ENCODE data around the gene AGBL4. TPM values are rescaled to one million over a fixed set of nuclear protein-coding genes. Genes with fewer than 3 reads are reported as not detected.

The AGBL4 gene
- total RNA-seq, 5 donors from 2014 or later (not counting 1 experiment from before 2014, with no cell fraction given), result 0.58 TPM; not detected in 4

DNA sequence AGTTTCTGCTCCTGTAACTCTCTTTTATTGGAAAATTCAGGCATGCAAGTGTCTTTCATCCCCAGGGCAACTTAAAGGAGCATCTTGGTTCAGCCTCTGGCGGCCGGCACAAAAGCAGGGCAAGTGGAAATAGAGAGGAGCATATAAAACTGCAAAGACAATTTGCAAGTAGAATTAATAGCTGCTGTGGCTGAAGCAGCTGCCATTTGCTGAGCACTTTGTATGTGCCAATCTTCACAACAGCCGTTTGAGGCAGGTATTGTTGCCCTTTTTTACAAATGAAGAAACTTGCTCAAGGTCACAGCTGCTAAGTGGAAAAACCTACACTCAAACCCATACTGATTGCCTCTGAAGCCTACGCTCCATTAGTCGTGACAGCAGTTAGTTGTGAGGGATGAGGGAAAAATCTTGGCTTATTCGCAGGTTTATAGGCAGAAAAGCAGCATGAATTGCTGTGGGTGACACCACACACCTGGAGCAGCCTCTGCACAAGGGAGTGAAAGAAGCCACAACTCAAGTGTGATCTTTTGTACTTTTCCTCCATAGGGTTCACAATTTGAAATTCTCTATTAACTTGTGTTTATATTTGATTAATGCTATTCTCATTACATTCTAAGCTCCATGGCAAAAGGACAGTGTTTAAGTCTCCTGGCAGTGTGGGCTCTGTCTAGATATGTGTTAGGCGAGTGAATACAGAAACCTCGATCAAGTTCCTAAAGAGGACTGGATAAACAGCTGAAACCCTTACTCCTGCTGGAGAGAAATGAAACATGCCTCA lies 1148.0 kb downstream of the AGBL4 start:
- H3K9me3 Mint-ChIP-seq, result no peaks in the 10 kb centered on the region
- 88% methylated on average over 2 of the region's 8 CpGs for WGBS (ENCODE audit: insufficient coverage)
- CTCF ChIA-PET, result no interaction called here
- Histone ChIP-seq H3K4me1 (ENCODE audit: control insufficient read depth in 1 of 2, extremely low read depth in 1 of 2, insufficient read depth in 2 of 2, low read length in 2 of 2) (no peaks in the 10 kb centered on the region), H3K4me3 (ENCODE audit: control insufficient read depth in 1 of 2, extremely low read depth in 1 of 2, low read length in 1 of 2) (no peak overlapping the region), H3K36me3 (ENCODE audit: control insufficient read depth in 2 of 2, extremely low read depth in 1 of 2, insufficient read depth in 1 of 2, low read length in 1 of 2) (no peaks in the 10 kb centered on the region), H3K27me3 (replicated peaks in 1 of 2; ENCODE audit: control insufficient read depth in 2 of 2, extremely low read depth in 1 of 2, insufficient read depth in 2 of 2, low read length in 1 of 2) (no peaks in the 10 kb centered on the region), H3K27ac (ENCODE audit: low read length) (no peak overlapping the region), H3K9me3 (no peaks in the 10 kb centered on the region)
- POLR2A ChIA-PET, result interaction anchor here in 1 of 2 donors (0.7 kb wide), 1 partner anchor 1551 kb away, joined by 3 read pairs; no protein-coding TSS in a partner anchor
- H3K36me3 Mint-ChIP-seq, result no peaks in the 10 kb centered on the region
- no peak overlapping the region for H3K27ac Mint-ChIP-seq
- peaks cover 2 to 20% of the 10 kb centered on the region in 2 donors for H3K27me3 Mint-ChIP-seq
- H3K4me1 Mint-ChIP-seq, result no peaks in the 10 kb centered on the region
- H3K4me3 Mint-ChIP-seq, result no peak overlapping the region
- no peak for DNase-seq
- ATAC-seq (replicated peaks in 1 of 4), result no peak

GRCh38 chr1:48873944-48874343 lies 1149.8 kb downstream of the AGBL4 start:
- WGBS (ENCODE audit: insufficient coverage), result 92% methylated on average over 2 of the region's 4 CpGs
- Mint-ChIP-seq H3K27ac (no peak overlapping the region), H3K4me1 (no peaks in the 10 kb centered on the region), H3K9me3 (no peaks in the 10 kb centered on the region), H3K27me3 (peaks cover 2 to 26% of the 10 kb centered on the region in 2 donors), H3K4me3 (no peak overlapping the region), H3K36me3 (no peaks in the 10 kb centered on the region)
- Histone ChIP-seq H3K36me3 (ENCODE audit: control insufficient read depth in 2 of 2, extremely low read depth in 1 of 2, insufficient read depth in 1 of 2, low read length in 1 of 2) (no peaks in the 10 kb centered on the region), H3K4me1 (ENCODE audit: control insufficient read depth in 1 of 2, extremely low read depth in 1 of 2, insufficient read depth in 2 of 2, low read length in 2 of 2) (no peaks in the 10 kb centered on the region), H3K4me3 (ENCODE audit: control insufficient read depth in 1 of 2, extremely low read depth in 1 of 2, low read length in 1 of 2) (no peak overlapping the region), H3K27ac (ENCODE audit: low read length) (no peak overlapping the region), H3K9me3 (no peaks in the 10 kb centered on the region), H3K27me3 (replicated peaks in 1 of 2; ENCODE audit: control insufficient read depth in 2 of 2, extremely low read depth in 1 of 2, insufficient read depth in 2 of 2, low read length in 1 of 2) (no peaks in the 10 kb centered on the region)
- ChIA-PET CTCF (no interaction called here), POLR2A (no interaction called here)
- DNase-seq (no peak), ATAC-seq (replicated peaks in 1 of 4) (no peak)

DNA sequence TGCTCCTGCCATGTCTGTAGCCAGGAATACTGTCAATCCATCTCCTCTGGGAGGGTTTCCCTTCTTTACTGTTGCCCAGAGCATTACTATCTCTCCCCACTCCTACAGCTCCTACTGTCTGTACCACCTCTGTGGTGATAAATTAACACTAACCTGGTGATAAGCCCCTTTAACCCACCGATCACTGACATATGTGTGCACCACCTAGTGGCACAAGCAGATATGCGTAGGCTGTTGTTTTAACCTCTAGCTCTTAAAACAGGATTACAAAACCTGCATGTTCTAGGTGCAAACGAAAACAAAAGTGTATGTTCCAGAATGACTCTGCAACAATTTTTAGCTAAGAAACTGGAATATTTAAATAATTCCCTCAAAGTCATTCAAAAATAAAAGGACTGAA lies 1153.2 kb downstream of the AGBL4 start:
- Histone ChIP-seq H3K27ac (ENCODE audit: low read length) (no peak overlapping the region), H3K27me3 (replicated peaks in 1 of 2; ENCODE audit: control insufficient read depth in 2 of 2, extremely low read depth in 1 of 2, insufficient read depth in 2 of 2, low read length in 1 of 2) (no peaks in the 10 kb centered on the region), H3K4me3 (ENCODE audit: control insufficient read depth in 1 of 2, extremely low read depth in 1 of 2, low read length in 1 of 2) (no peak overlapping the region), H3K4me1 (ENCODE audit: control insufficient read depth in 1 of 2, extremely low read depth in 1 of 2, insufficient read depth in 2 of 2, low read length in 2 of 2) (no peaks in the 10 kb centered on the region), H3K36me3 (ENCODE audit: control insufficient read depth in 2 of 2, extremely low read depth in 1 of 2, insufficient read depth in 1 of 2, low read length in 1 of 2) (no peaks in the 10 kb centered on the region), H3K9me3 (no peaks in the 10 kb centered on the region)
- no peak overlapping the region for H3K4me3 Mint-ChIP-seq
- no peaks in the 10 kb centered on the region for H3K36me3 Mint-ChIP-seq
- WGBS (ENCODE audit: insufficient coverage), result 20% methylated on average over 2 of the region's 3 CpGs
- ATAC-seq (replicated peaks in 1 of 4) (no peak), DNase-seq (peak in 1 of 35 experiments; percentile 5)
- no peak overlapping the region for H3K27ac Mint-ChIP-seq
- peaks cover 2 to 26% of the 10 kb centered on the region in 2 donors for H3K27me3 Mint-ChIP-seq
- no peaks in the 10 kb centered on the region for H3K4me1 Mint-ChIP-seq
- no peaks in the 10 kb centered on the region for H3K9me3 Mint-ChIP-seq
- ChIA-PET POLR2A (no interaction called here), CTCF (interaction anchor here in 1 of 2 donors (0.5 kb wide), 1 partner anchor 8 kb away, joined by 3 read pairs; no protein-coding TSS in a partner anchor)

DNA sequence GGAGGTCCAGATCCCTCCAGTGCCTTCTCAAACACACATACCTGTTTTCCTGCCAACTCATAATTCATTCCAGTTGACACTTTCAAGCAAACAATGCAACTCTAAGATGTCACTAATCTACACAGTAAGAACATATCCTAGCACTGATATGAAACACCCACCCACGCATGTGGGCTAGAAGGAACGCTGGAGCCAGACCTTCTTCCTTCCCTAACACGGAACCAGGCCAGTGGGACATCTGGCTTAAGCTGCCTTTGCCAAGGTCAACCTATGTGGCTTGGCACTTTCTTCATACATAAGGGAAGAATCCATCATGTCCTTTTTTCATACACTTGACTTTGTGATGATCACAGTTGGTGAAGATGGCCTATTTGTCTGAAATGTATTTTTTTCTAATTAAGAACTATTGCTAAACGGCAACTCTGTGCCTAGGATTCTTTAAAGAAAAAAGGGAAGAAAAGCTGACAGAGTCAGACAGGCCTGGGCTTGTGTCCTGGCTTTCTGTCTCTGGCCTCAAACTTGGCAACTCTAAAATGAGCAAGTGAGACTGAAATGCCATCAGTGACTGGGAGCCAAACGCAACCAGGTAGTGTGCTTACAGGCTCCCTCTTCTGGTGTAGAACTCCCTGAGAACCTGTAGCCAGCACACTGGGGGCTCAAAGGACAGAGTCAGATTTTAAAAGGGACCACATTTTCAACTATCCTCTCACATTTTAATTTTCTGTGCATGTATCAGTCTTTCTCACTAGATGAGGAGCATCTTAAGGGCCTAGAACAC lies 1154.4 kb downstream of the AGBL4 start:
- Histone ChIP-seq H3K27ac (ENCODE audit: low read length) (no peak overlapping the region), H3K4me1 (ENCODE audit: control insufficient read depth in 1 of 2, extremely low read depth in 1 of 2, insufficient read depth in 2 of 2, low read length in 2 of 2) (no peaks in the 10 kb centered on the region), H3K9me3 (no peaks in the 10 kb centered on the region), H3K4me3 (ENCODE audit: control insufficient read depth in 1 of 2, extremely low read depth in 1 of 2, low read length in 1 of 2) (no peak overlapping the region), H3K27me3 (replicated peaks in 1 of 2; ENCODE audit: control insufficient read depth in 2 of 2, extremely low read depth in 1 of 2, insufficient read depth in 2 of 2, low read length in 1 of 2) (no peaks in the 10 kb centered on the region), H3K36me3 (ENCODE audit: control insufficient read depth in 2 of 2, extremely low read depth in 1 of 2, insufficient read depth in 1 of 2, low read length in 1 of 2) (no peaks in the 10 kb centered on the region)
- CTCF ChIA-PET, result interaction anchor here in 1 of 2 donors (0.6 kb wide), 1 partner anchor 30 kb away, joined by 3 read pairs; no protein-coding TSS in a partner anchor
- H3K27ac Mint-ChIP-seq, result no peak overlapping the region
- POLR2A ChIA-PET, result no interaction called here
- peaks cover 2 to 21% of the 10 kb centered on the region in 2 donors for H3K27me3 Mint-ChIP-seq
- H3K4me3 Mint-ChIP-seq, result no peak overlapping the region
- no peak for DNase-seq
- H3K36me3 Mint-ChIP-seq, result no peaks in the 10 kb centered on the region
- no peak for ATAC-seq (replicated peaks in 1 of 4)
- no peaks in the 10 kb centered on the region for H3K9me3 Mint-ChIP-seq
- H3K4me1 Mint-ChIP-seq, result no peaks in the 10 kb centered on the region
- WGBS (ENCODE audit: insufficient coverage), result 93% methylated on average over 5 of the region's 5 CpGs

GRCh38 chr1:48864913-48865312 lies 1158.8 kb downstream of the AGBL4 start:
- Histone ChIP-seq H3K27ac (ENCODE audit: low read length) (no peak overlapping the region), H3K4me3 (ENCODE audit: control insufficient read depth in 1 of 2, extremely low read depth in 1 of 2, low read length in 1 of 2) (no peak overlapping the region), H3K4me1 (ENCODE audit: control insufficient read depth in 1 of 2, extremely low read depth in 1 of 2, insufficient read depth in 2 of 2, low read length in 2 of 2) (no peaks in the 10 kb centered on the region), H3K27me3 (replicated peaks in 1 of 2; ENCODE audit: control insufficient read depth in 2 of 2, extremely low read depth in 1 of 2, insufficient read depth in 2 of 2, low read length in 1 of 2) (no peaks in the 10 kb centered on the region), H3K36me3 (ENCODE audit: control insufficient read depth in 2 of 2, extremely low read depth in 1 of 2, insufficient read depth in 1 of 2, low read length in 1 of 2) (no peaks in the 10 kb centered on the region), H3K9me3 (no peaks in the 10 kb centered on the region)
- WGBS (ENCODE audit: insufficient coverage), result no CpG with 5 or more reads among the region's 2 CpGs
- Mint-ChIP-seq H3K27me3 (peaks cover 0 to 4% of the 10 kb centered on the region in 2 donors), H3K27ac (no peak overlapping the region), H3K36me3 (no peaks in the 10 kb centered on the region), H3K4me3 (no peak overlapping the region), H3K4me1 (no peaks in the 10 kb centered on the region), H3K9me3 (peaks cover 9 to 17% (median 9%) of the 10 kb centered on the region in 3 donors)
- POLR2A ChIA-PET, result no interaction called here
- CTCF ChIA-PET, result no interaction called here
- no peak for DNase-seq
- no peak for ATAC-seq (replicated peaks in 1 of 4)

GRCh38 chr1:48859456-48859855 lies 1164.3 kb downstream of the AGBL4 start:
- peaks cover 2 to 3% of the 10 kb centered on the region in 2 donors for H3K27me3 Mint-ChIP-seq
- Histone ChIP-seq H3K27me3 (replicated peaks in 1 of 2; ENCODE audit: control insufficient read depth in 2 of 2, extremely low read depth in 1 of 2, insufficient read depth in 2 of 2, low read length in 1 of 2) (no peaks in the 10 kb centered on the region), H3K4me3 (ENCODE audit: control insufficient read depth in 1 of 2, extremely low read depth in 1 of 2, low read length in 1 of 2) (no peak overlapping the region), H3K27ac (ENCODE audit: low read length) (no peak overlapping the region), H3K9me3 (no peaks in the 10 kb centered on the region), H3K36me3 (ENCODE audit: control insufficient read depth in 2 of 2, extremely low read depth in 1 of 2, insufficient read depth in 1 of 2, low read length in 1 of 2) (no peaks in the 10 kb centered on the region), H3K4me1 (ENCODE audit: control insufficient read depth in 1 of 2, extremely low read depth in 1 of 2, insufficient read depth in 2 of 2, low read length in 2 of 2) (no peaks in the 10 kb centered on the region)
- H3K9me3 Mint-ChIP-seq, result peaks cover 9 to 17% (median 13%) of the 10 kb centered on the region in 3 donors
- no peak overlapping the region for H3K4me3 Mint-ChIP-seq
- CTCF ChIA-PET, result no interaction called here
- POLR2A ChIA-PET, result no interaction called here
- H3K4me1 Mint-ChIP-seq, result no peaks in the 10 kb centered on the region
- ATAC-seq (replicated peaks in 1 of 4) (no peak), DNase-seq (no peak)
- H3K36me3 Mint-ChIP-seq, result no peaks in the 10 kb centered on the region
- no CpG with 5 or more reads among the region's 2 CpGs for WGBS (ENCODE audit: insufficient coverage)
- no peak overlapping the region for H3K27ac Mint-ChIP-seq
